Mammary epithelial cell (primary cell): Measurements from ENCODE around the gene SORCS2.

Experiments used
- CTCF ChIP-seq, 2 donors: IDR thresholded peaks in 1 of 2; conservative IDR thresholded peaks in 1 of 2; 2 replicates each; pipeline ENCODE4 v1.5.1; 2011 to 2012; ENCODE audit warnings: inconsistent platforms in 2 of 2, low read length in 2 of 2, mild to moderate bottlenecking in 2 of 2, control low read depth in 1 of 2, low read depth in 1 of 2; ENCODE audit not compliant: insufficient read depth in 1 of 2; ENCODE audit errors: extremely low read depth in 1 of 2
- EZH2 ChIP-seq: IDR thresholded peaks from 2 replicates; pipeline ENCODE4 v1.6.1; 2012; ENCODE audit warnings: low read length, inconsistent platforms, borderline replicate concordance

DNA sequence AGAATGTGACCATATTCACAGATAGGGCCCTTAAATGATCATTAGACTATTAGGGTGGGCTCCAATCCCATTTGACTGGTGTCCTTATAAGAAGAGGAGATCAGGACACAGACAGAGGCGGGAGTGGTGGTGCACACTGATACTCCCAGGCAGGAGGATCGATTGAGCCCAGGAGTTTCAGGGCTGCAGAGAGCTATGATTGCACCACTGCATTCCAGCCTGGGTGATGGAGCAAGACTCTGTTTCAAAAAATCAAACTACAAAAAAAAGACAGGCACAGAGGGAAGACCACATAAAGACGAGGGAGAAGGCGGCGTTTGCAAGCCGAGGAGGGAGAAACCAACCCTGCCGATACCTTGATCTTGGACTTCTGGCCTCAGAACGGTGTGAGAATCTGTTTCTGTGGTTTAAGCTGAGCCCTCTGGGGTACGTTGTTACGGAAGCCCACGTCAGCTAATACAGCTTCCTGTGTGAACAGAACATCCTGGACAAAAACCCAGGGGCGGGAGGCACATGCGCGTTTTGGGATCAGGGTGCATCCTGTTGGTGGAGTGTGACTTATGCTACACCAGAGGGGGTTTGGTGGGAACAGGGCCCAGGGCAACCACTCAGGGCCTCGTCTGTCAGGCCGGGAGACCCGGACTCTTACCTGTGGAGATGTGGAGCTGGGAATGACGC is 454.2 kb downstream of the SORCS2 start:
- TF ChIP-seq EZH2 (no peak), CTCF (conservative IDR thresholded peaks at IDR 0.05 in 1 of 2, IDR thresholded peaks at IDR 0.05 in 1 of 2; ENCODE audit: extremely low read depth in 1 of 2, insufficient read depth in 1 of 2, low read depth in 1 of 2, low read length in 2 of 2) (no peak)
